ENCODE data around the gene MTF2.
"Not testable (repeated sequence)": the region's sequence is repeated elsewhere in the genome, so short reads cannot be mapped to it uniquely, and the experiment has no call there.

MTF2 gene

GRCh38 chr1:93148001-93148400 lies 68.9 kb downstream of the MTF2 start:
- DNase-seq: no peak

GRCh38 chr1:93150729-93151128 lies 71.6 kb downstream of the MTF2 start:
- no peak for DNase-seq

GRCh38 chr1:93151474-93151873 lies 72.4 kb downstream of the MTF2 start:
- no peak for DNase-seq

- no peak for DNase-seq
Measured at GRCh38 chr1:93152835-93153234, 73.8 kb downstream of the MTF2 start.

GRCh38 chr1:93154898-93155297 lies 75.8 kb downstream of the MTF2 start:
- no peak for DNase-seq

GRCh38 chr1:93155335-93155734 lies 76.3 kb downstream of the MTF2 start:
- no peak for DNase-seq

GRCh38 chr1:93159337-93159736 lies 80.3 kb downstream of the MTF2 start:
- no peak for DNase-seq

- DNase-seq: not testable (repeated sequence)
Measured at GRCh38 chr1:93163314-93163713, 84.2 kb downstream of the MTF2 start.

GRCh38 chr1:93164816-93165215 lies 85.7 kb downstream of the MTF2 start:
- DNase-seq: no peak

- DNase-seq: not testable (repeated sequence)
Measured at GRCh38 chr1:93165895-93166294, 86.8 kb downstream of the MTF2 start.

- no peak for DNase-seq
Measured at GRCh38 chr1:93167006-93167405, 87.9 kb downstream of the MTF2 start.

- DNase-seq: not testable (repeated sequence)
Measured at GRCh38 chr1:93170141-93170678, 91.1 kb downstream of the MTF2 start.

- DNase-seq: no peak
Measured at GRCh38 chr1:93171549-93172034, 92.5 kb downstream of the MTF2 start.

GRCh38 chr1:93172778-93173177 lies 93.7 kb downstream of the MTF2 start:
- no peak for DNase-seq

GRCh38 chr1:93174638-93175037 lies 95.6 kb downstream of the MTF2 start:
- DNase-seq: not testable (repeated sequence)

- DNase-seq: no peak
Measured at GRCh38 chr1:93177991-93178390, 98.9 kb downstream of the MTF2 start.

GRCh38 chr1:93178418-93178817 lies 99.3 kb downstream of the MTF2 start:
- DNase-seq: no peak

GRCh38 chr1:93179886-93180722 lies 101.0 kb downstream of the MTF2 start, which contains the start of gene TMED5:
Gene TMED5 (minus strand): TSS chr1:93180413. CDS start chr1:93180242, 171 bp downstream.
- peak; percentile 97 for DNase-seq

- DNase-seq: peak; percentile 48
Measured at GRCh38 chr1:93180723-93181613, 101.9 kb downstream of the MTF2 start, which contains the start of gene CCDC18. Gene CCDC18 (plus strand): TSS chr1:93180724. CDS start chr1:93183362, 2,638 bp downstream.

- no peak for DNase-seq
Measured at GRCh38 chr1:93186667-93187066, 107.6 kb downstream of the MTF2 start.
